ENCODE measurements around the gene NFYA. TPM values are rescaled to one million over a fixed set of nuclear protein-coding genes. Genes with fewer than 3 reads are reported as not detected.

The NFYA gene
- total and polyA plus RNA-seq, 2 of the 4 experiments (the other 2 are of a cell fraction) = 10.9 to 28.5 TPM

DNA sequence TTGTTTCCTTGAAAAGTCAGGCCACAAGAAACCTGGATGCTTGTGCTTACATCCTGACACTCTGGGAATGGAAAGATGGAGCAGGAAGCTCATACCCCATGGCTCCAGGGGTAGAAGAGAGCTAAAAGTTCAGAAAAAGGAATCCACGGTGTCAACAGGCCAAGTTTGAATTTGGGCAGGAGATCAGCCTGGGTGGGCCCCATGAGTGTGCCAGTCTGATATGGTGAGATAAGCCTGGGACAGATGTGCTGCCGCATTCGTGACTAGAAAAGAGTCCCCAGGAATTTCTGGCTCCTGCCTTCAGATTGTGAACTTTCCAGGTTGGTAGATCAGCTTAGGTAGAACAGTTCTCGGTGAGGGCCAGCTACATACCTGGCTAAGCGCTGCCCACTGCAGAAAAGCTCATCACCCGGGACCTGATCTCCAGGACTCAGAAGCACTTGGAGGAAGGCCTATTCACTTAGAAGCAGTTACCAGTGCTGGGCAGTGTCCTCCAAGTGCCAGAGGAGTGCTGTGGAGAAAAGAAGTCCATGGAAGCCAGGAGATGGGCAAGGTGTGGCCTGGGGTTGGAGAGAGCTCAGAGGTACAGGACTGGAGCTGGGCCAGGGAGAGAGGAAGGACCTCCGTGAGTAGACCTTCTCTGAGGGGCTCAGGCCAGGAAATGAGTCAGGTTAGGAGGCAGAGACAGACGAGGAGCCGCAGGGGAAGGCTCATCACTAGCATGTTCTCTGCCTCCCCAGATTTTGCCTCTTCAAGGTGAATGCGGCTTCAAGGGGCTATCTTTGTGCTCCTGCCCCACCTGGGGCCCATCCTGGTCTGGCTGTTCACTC is 30.3 kb upstream of the NFYA start, which contains the start of gene TSPO2:
Gene TSPO2 (plus strand): TSS at position 242 of the 830 bp plus-strand sequence. CDS start 519 bp downstream, at position 761.
- WGBS, 2 experiments (ENCODE audit: extremely low coverage in 2 of 2, insufficient read length in 1 of 2) = 74% methylated on average over 9 of the region's 10 CpGs; no CpG with 5 or more reads in 1 of the 2 experiments
- no peak within 1 kb of the TSS for H2BK20ac ChIP-seq (ENCODE audit: low read depth, low read length)
- TF ChIP-seq, protein P1, sequence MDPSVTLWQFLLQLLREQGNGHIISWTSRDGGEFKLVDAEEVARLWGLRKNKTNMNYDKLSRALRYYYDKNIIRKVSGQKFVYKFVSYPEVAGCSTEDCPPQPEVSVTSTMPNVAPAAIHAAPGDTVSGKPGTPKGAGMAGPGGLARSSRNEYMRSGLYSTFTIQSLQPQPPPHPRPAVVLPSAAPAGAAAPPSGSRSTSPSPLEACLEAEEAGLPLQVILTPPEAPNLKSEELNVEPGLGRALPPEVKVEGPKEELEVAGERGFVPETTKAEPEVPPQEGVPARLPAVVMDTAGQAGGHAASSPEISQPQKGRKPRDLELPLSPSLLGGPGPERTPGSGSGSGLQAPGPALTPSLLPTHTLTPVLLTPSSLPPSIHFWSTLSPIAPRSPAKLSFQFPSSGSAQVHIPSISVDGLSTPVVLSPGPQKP (IDR thresholded peaks at IDR 0.05; ENCODE audit: borderline replicate concordance, low read depth, low read length) = no peak
- no peak for TF ChIP-seq BHLHE40 (IDR thresholded peaks at IDR 0.05; ENCODE audit: low read depth, low read length)
- no peak for TF ChIP-seq NFE2L2 (IDR thresholded peaks at IDR 0.05; ENCODE audit: low read depth, low read length)
- TF ChIP-seq RAD21 (IDR thresholded peaks at IDR 0.05; ENCODE audit: low read length) = no peak
- TF ChIP-seq RFX5 (IDR thresholded peaks at IDR 0.05; ENCODE audit: low read depth, low read length) = no peak
- TF ChIP-seq SMC3 (IDR thresholded peaks at IDR 0.05; ENCODE audit: low read depth, low read length) = no peak
- TF ChIP-seq, protein P2, sequence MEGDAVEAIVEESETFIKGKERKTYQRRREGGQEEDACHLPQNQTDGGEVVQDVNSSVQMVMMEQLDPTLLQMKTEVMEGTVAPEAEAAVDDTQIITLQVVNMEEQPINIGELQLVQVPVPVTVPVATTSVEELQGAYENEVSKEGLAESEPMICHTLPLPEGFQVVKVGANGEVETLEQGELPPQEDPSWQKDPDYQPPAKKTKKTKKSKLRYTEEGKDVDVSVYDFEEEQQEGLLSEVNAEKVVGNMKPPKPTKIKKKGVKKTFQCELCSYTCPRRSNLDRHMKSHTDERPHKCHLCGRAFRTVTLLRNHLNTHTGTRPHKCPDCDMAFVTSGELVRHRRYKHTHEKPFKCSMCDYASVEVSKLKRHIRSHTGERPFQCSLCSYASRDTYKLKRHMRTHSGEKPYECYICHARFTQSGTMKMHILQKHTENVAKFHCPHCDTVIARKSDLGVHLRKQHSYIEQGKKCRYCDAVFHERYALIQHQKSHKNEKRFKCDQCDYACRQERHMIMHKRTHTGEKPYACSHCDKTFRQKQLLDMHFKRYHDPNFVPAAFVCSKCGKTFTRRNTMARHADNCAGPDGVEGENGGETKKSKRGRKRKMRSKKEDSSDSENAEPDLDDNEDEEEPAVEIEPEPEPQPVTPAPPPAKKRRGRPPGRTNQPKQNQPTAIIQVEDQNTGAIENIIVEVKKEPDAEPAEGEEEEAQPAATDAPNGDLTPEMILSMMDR (conservative IDR thresholded peaks at IDR 0.05; ENCODE audit: low read depth, low read length) = no peak
- no peak for TF ChIP-seq CEBPB (IDR thresholded peaks at IDR 0.05; ENCODE audit: low read depth, low read length)
- TF ChIP-seq MAFK (IDR thresholded peaks at IDR 0.05; ENCODE audit: low read depth, low read length) = no peak
- TF ChIP-seq FOS (IDR thresholded peaks at IDR 0.05; ENCODE audit: low read depth, low read length) = no peak
- no peak for TF ChIP-seq POLR2A (IDR thresholded peaks at IDR 0.05; ENCODE audit: low read depth, low read length)
- no peak for TF ChIP-seq CHD1 (IDR thresholded peaks at IDR 0.05; ENCODE audit: low read depth, low read length)
- TF ChIP-seq RCOR1 (IDR thresholded peaks at IDR 0.05; ENCODE audit: insufficient replicate concordance, low read length) = no peak
- H4K20me1 ChIP-seq (ENCODE audit: insufficient read depth, low read length) = no peaks in the 10 kb centered on the region
- in situ Hi-C loops (cut with MboI; ENCODE audit: low sequenced_read_pairs) = loop anchor here (25.0 kb wide), 2 partner anchors 1055 to 1680 kb away; no protein-coding TSS in a partner anchor
- no peak within 1 kb of the TSS for H3K23ac ChIP-seq (ENCODE audit: low read depth, low read length)
- H4K5ac ChIP-seq (ENCODE audit: low read depth, low read length) = no peak within 1 kb of the TSS
- H4K8ac ChIP-seq (ENCODE audit: low read depth in 2 of 2, low read length in 2 of 2) = no peak within 1 kb of the TSS
- no peak within 1 kb of the TSS for H2BK120ac ChIP-seq (ENCODE audit: low read depth, low read length)
- peaks cover 11% of the 10 kb centered on the region for H3K27me3 ChIP-seq (ENCODE audit: control insufficient read depth, insufficient read depth, low read length)
- H3K4me3 ChIP-seq (ENCODE audit: insufficient read depth, low read depth, low read length) = no peak within 1 kb of the TSS
- no peak within 1 kb of the TSS for H3K27ac ChIP-seq (ENCODE audit: insufficient read depth, low read length)
- BruUV-seq (replicated peaks) = no TSS peak
- H3K9me1 ChIP-seq (ENCODE audit: insufficient read depth, low read length) = no peaks in the 10 kb centered on the region
- ChIA-PET CTCF (interaction anchor here (1.2 kb wide), 1 partner anchor 14 kb away, joined by 3 read pairs; no protein-coding TSS in a partner anchor), POLR2A (ENCODE audit: unreplicated experiment) (no interaction called here)
- H4K91ac ChIP-seq (ENCODE audit: insufficient read depth, low read depth, low read length) = no peak within 1 kb of the TSS
- H3K9me3 ChIP-seq (ENCODE audit: control insufficient read depth, insufficient read depth, low read length) = no peaks in the 10 kb centered on the region
- H3K4ac ChIP-seq (ENCODE audit: low read depth, low read length) = no peak within 1 kb of the TSS
- H3K18ac ChIP-seq (ENCODE audit: low read depth, low read length) = no peak within 1 kb of the TSS
- no peak within 1 kb of the TSS for H3K14ac ChIP-seq (replicated peaks; ENCODE audit: low read depth, low read length)
- no peak within 1 kb of the TSS for H3K4me2 ChIP-seq (ENCODE audit: low read depth, low read length)
- no peak within 1 kb of the TSS for H3K9ac ChIP-seq (ENCODE audit: low read depth, low read length)
- no peak within 1 kb of the TSS for H3K56ac ChIP-seq (ENCODE audit: extremely low read depth, insufficient read depth, low read length)
- H2BK5ac ChIP-seq (ENCODE audit: low read depth, low read length, poor library complexity, severe bottlenecking) = no peak within 1 kb of the TSS
- no peak within 1 kb of the TSS for H2AK5ac ChIP-seq (ENCODE audit: low read depth, low read length)
- intact Hi-C loops (cut with micrococcal nuclease) = no loop called here
- dilution Hi-C loops (cut with HindIII; ENCODE audit: low sequenced_read_pairs, unreplicated experiment) = no loop called here
- H3K79me1 ChIP-seq (ENCODE audit: low read depth in 1 of 2, low read length in 2 of 2) = no peaks in the 10 kb centered on the region
- H2AFZ ChIP-seq (replicated peaks; ENCODE audit: low read length, poor library complexity) = no peak within 1 kb of the TSS
- no peak within 1 kb of the TSS for H2AK9ac ChIP-seq (replicated peaks; ENCODE audit: low read depth, low read length, poor library complexity)
- ATAC-seq (ENCODE audit: low read depth) (no peak), DNase-seq (no peak)
- H3K4me1 ChIP-seq (ENCODE audit: control insufficient read depth, insufficient read depth, low read length) = no peaks in the 10 kb centered on the region
- H3K36me3 ChIP-seq (ENCODE audit: control insufficient read depth, insufficient read depth, low read length) = no peaks in the 10 kb centered on the region
- H2BK15ac ChIP-seq (ENCODE audit: low read depth, low read length) = no peak within 1 kb of the TSS

Data from IMR-90 (cell line).